Adipose tissue (tissue), 3 donors: ENCODE data around the gene SLITRK1. TPM values are rescaled to one million over a fixed set of nuclear protein-coding genes. Genes with fewer than 3 reads are reported as not detected.

ENCODE experiments used
- H3K27ac ChIP-seq: one replicate; pipeline ENCODE4 v1.5.1; 2013; ENCODE audit warnings: low read depth, low read length
- WGBS, 3 donors: extraction: QIAGEN DNeasy Blood & Tissue Kit; methylation state at CpG; one replicate each; pipeline ENCODE4 v1.1.7; 2013; 5-methylcytosine and 5-hydroxymethylcytosine counted together
- polyA plus RNA-seq, 3 donors: library from polyadenylated mRNA; stranded (reverse); fragments of 200-250 nt; gene quantifications; one replicate each; pipeline ENCODE4 v1.2.3, GENCODE V29; 2013
- donor health status: healthy with polysubstance abuse.
- donor health status: Bipolar disorder and iron deficiency.
- donor health status: healthy.

SLITRK1 gene
- polyA plus RNA-seq, 3 donors = 0.17 TPM; not detected in 2

DNA sequence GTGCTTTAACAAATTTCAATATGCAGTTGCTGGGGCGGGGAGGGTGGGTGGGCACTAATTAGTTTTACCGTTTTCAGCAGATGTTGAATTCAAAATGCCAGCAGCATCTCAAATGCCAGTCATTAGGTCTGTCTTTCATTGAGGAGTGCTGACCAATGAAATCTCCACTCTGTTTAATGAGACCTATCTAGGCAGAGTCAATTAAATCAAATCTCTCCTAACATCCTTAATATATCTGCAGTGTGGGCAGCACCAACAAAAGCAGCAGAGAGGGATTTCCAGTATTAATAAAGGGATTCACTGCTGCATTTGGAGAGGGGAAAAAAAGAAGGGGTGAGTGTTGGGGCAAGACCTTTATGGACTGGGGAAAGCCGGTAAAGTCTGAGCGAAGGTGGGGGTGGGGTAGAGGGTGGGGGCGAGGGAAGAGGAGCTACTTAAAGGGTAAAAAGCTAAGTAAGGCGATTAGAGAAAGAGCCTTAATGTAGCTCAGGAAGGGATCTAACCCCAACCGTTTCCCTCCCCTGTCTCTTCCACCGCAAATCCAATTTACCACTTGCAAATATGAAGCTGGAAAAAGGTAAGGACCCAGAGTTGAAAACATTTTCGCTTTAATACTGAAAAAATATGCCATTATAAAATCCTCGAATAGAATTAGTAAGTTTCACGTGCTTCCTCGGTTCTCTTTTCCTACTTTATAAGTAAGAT lies 4.5 kb downstream of the SLITRK1 start:
- WGBS, 3 donors = 51 to 60% (median 55%) methylated on average over 12 of the region's 12 CpGs
- no peak overlapping the region for H3K27ac ChIP-seq

DNA sequence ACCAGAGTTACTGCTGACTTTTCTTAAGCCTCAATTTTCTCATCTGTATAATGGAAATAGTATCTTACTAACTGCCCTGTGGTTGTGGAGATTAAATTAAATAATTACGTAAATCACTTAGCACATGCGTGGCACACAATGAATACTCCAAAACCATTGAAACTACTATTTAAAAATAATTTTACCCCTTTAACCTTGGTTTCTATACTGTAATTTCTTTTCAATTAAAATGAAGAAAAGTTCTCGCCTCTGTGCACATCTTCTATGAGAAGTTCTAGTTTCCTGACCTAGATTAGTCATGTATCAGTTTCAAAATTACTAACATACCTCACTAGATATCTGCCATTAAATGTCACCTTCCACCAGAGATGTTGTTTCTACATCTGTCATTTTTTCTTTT lies 5.7 kb downstream of the SLITRK1 start:
- 88 to 93% (median 90%) methylated on average over 3 of the region's 3 CpGs for WGBS, 3 donors
- no peak overlapping the region for H3K27ac ChIP-seq

DNA sequence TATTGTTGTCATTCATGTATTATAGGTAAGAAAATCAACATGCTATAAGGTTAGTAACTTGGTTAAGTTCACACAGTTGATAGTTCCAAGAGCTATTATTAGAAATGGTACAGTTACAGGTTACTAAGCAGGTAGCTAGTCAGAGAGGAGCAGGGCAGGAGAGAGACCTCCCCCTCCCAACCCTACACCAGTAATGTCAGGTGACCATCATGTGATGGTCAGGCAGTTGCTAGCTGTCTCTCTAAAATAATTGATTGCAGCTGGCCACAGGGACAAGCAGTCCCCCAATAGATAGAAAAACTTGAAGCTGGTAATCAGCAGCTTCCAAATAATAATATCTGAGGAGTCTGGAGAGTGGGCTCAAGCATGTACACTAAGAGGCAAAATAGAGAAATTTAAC lies 14.6 kb downstream of the SLITRK1 start:
- no peak overlapping the region for H3K27ac ChIP-seq

DNA sequence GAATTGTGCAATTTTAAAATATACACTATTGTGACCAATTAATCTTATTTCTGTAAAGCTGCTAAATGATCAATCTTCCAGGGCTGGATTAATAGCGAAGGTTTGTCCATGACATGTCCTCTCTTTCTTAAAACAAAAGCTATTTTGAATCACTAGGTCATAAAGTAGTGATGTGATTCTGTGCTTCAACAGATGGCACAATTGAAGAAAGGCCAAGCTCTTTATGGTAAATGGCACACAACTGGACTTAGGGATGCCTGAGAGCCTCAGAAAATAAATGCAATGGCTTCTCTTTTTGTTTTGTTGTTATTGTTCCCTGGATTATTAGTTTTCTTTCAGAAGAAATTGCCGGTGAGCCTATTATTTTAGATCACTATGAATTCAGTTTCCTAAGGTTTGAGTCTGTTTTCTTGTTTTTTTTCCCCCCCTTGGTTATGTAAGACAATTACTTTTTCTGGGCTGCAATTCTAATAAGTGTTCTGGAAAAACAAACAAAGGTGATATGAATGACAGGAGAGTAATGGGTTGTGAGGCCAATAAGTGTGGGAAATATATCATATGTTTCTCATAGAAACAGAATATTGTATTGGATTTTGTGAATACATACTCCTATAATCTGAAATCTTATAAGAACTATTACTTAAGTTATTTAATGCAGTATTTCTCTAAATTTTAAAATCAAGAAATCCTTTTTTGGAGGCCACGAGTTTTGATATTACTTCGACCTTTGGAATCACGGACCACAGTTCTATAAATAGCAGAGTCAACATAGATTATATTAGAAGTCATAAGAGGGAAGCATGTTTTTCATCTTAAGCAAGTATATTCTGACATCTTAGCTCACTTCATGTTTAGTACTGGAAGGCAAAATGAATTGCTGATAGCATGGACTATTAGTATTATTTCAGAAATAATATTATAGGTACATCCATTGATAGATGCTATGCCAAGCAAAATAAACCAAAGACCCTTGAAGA lies 16.8 kb downstream of the SLITRK1 start:
- WGBS, 3 donors = 39 to 81% (median 79%) methylated on average over 5 of the region's 5 CpGs
- no peak overlapping the region for H3K27ac ChIP-seq

DNA sequence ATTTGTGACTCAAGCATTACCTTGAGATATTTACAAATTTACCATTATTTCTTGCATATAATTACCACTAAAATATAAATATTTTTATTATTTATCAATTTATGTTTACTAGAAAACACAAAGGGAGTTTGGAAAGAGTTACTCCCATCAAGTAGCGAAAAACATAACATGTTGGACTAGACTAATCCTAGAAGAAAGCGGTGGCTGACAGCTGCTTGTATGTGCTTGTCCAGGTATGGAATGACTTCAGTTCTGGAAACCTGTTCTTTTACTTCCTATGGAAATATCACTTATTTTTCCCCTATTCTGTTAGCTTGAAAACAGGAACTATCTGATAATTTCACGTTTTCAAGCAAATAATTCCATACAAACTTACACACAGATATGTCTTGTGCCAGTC lies 28.5 kb downstream of the SLITRK1 start:
- no peak overlapping the region for H3K27ac ChIP-seq
- WGBS, 3 donors = 70 to 78% (median 75%) methylated on average over 3 of the region's 3 CpGs

DNA sequence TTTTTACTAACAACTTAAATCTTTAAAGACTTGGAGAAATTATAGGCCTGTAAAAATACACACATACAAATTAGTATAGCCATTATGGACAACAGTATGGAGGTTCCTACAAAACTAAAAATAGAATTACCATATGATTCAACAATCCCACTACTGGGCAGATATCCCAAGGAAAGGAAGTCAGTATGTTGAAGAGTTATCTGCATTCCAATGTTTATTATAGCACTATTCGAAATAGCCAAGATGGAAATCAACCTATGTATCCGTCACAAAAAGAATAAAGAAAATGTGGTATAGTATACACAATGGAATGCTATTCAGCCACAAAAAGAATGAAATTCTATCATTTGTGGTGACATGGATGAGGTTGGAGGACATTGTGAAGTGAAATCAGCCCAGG lies 37.2 kb downstream of the SLITRK1 start:
- no peak overlapping the region for H3K27ac ChIP-seq
- 81 to 92% (median 87%) methylated on average over 2 of the region's 2 CpGs for WGBS, 3 donors

DNA sequence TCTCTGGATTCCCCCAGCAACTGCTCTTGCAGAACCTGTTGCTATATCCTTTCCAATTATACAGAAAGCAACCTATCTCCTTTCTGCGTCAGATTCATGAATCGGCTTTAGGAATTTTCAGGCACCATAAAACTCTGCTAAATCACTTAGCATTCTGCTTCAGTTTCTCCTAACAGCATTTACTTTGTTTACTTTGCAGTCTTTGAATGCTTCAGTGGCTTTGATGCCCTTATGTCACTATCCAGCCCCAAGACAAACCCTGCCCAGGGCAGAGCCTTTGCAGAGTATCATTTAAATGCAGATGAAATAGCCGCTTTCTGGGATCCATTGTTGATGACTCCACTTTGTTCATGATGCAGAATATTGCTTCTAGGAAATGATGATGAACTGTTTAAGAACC lies 43.1 kb downstream of the SLITRK1 start:
- H3K27ac ChIP-seq = no peak overlapping the region
- WGBS, 3 donors = 74 to 87% (median 83%) methylated on average over 3 of the region's 3 CpGs

DNA sequence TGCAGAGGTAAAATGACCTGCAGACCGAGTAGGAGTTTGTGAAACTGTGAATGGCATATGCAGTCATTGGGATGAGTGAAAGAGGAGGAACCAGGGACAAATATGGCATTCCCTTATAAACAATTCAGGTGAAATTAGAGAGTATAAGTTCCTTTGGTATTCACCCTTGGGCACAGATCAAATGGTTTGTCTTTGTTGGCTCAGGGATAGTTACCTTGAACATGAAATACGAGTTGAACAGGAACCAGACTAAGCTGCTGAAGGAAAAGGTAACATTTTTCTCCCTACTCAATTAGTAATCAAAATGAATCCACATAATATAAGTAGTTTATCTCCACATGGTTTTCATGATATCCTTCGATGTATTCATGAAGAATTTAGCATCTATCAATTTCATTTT lies 50.5 kb downstream of the SLITRK1 start:
- 70 to 77% (median 76%) methylated on average over 3 of the region's 3 CpGs for WGBS, 3 donors
- H3K27ac ChIP-seq = no peak overlapping the region

DNA sequence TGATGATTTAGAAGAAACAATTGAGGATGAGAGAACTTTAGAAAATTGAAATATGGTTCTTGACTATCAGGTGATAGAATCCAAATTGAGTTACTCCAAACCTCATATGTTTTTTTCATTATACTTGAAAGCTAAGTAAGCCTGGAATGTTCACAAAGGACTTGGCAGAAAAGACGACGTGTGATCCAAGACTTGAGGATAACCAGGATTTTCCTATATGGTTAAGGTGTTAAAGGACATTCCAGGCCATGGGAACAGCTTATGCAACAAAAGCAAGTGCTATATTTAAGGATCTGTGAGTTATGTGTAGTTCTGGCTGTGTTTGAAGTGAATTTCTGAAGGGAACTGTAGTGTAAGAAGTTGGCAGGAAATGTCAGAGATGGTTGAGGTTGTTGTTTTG lies 52.5 kb downstream of the SLITRK1 start:
- WGBS, 3 donors = 31 to 51% (median 38%) methylated on average over 2 of the region's 2 CpGs
- H3K27ac ChIP-seq = no peak overlapping the region

DNA sequence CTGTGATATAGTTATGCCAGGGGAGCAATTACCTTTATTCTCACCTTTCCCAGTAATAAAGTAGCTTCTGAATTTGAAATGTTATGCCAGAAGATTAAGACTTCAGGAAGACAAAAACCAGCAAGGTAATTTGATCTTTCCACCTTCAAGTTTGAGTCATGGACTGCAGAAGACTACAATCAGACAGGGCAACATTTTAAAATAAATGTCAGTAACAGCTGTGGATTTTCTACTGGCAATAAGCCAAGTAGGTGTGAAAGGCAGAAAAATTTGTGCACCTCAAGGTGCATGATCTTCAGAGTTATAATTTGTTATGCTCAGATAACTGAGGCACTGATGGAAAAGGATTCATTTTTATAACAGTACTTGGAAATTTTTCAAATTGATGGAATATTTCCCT lies 54.9 kb downstream of the SLITRK1 start:
- H3K27ac ChIP-seq = no peak overlapping the region
